Esophagus muscularis mucosa (tissue), 4 donors: Measurements from ENCODE around the gene COL5A3.

Experiments
- CTCF ChIP-seq, 3 experiments: fragments of 200-600 bp in 2 of 3; fragments of 450-650 bp in 1 of 3; sonication (generic) in 2 of 3; IDR thresholded peaks; one replicate each; pipeline ENCODE4 v1.5.1; 2017 to 2019; ENCODE audit warnings: antibody characterized with exemption in 3 of 3, mild to moderate bottlenecking in 2 of 3, moderate library complexity in 1 of 3
- EP300 ChIP-seq: sonication (generic); formaldehyde crosslinking; IDR thresholded peaks from one replicate; pipeline ENCODE4 v1.6.1; 2017; ENCODE audit warnings: antibody characterized with exemption
- POLR2A ChIP-seq: fragments of 450-650 bp; IDR thresholded peaks from one replicate; pipeline ENCODE4 v1.6.1; 2017; ENCODE audit warnings: antibody characterized with exemption, moderate library complexity, mild to moderate bottlenecking, low read depth
- POLR2AphosphoS5 ChIP-seq, 2 donors: sonication (generic); formaldehyde crosslinking; IDR thresholded peaks; one replicate each; pipeline ENCODE4 v1.6.1; 2017; ENCODE audit warnings: antibody characterized with exemption in 2 of 2

- no peak for TF ChIP-seq CTCF (IDR thresholded peaks at IDR 0.05)
- TF ChIP-seq POLR2AphosphoS5 (IDR thresholded peaks at IDR 0.05): no peak
- TF ChIP-seq EP300: no peak
- TF ChIP-seq POLR2A: no peak
Measured at GRCh38 chr19:10033614-10034013, 23.3 kb upstream of the COL5A3 start.
